WI38 (cell line): ENCODE measurements around the gene CKAP2L.

Experiments used
- H3K4me3 ChIP-seq: 2 replicates; pipeline ENCODE4 v1.5.1; 2011; ENCODE audit warnings: low read depth, mild to moderate bottlenecking, control low read depth, low read length
- TF ChIP-seq, protein P1 (sequence below): IDR thresholded peaks from 2 replicates; pipeline ENCODE4 v1.5.1; 2012; ENCODE audit warnings: low read depth, mild to moderate bottlenecking, control low read depth, low read length

Gene CKAP2L

DNA sequence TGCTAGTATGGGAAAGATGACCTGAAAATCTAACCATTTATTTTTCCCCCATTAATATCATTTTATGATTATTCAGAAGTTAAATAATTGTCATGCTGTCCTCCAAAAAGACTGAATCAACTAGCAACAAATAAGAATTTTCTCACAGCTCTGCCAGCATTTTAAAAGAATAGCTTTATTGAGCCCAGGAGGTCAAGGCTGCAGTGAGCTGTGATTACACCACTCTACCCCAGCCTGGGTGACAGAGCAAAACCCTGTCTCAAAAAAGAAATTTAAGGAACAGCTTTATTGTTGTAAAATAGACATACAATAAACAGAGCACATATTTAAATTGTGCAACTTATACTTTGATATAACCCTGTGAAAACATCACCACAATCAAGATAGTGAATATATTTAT, 44.7 kb upstream of the CKAP2L start:
- H3K4me3 ChIP-seq: no peak overlapping the region
- TF ChIP-seq, protein P1, sequence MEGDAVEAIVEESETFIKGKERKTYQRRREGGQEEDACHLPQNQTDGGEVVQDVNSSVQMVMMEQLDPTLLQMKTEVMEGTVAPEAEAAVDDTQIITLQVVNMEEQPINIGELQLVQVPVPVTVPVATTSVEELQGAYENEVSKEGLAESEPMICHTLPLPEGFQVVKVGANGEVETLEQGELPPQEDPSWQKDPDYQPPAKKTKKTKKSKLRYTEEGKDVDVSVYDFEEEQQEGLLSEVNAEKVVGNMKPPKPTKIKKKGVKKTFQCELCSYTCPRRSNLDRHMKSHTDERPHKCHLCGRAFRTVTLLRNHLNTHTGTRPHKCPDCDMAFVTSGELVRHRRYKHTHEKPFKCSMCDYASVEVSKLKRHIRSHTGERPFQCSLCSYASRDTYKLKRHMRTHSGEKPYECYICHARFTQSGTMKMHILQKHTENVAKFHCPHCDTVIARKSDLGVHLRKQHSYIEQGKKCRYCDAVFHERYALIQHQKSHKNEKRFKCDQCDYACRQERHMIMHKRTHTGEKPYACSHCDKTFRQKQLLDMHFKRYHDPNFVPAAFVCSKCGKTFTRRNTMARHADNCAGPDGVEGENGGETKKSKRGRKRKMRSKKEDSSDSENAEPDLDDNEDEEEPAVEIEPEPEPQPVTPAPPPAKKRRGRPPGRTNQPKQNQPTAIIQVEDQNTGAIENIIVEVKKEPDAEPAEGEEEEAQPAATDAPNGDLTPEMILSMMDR: no peak

DNA sequence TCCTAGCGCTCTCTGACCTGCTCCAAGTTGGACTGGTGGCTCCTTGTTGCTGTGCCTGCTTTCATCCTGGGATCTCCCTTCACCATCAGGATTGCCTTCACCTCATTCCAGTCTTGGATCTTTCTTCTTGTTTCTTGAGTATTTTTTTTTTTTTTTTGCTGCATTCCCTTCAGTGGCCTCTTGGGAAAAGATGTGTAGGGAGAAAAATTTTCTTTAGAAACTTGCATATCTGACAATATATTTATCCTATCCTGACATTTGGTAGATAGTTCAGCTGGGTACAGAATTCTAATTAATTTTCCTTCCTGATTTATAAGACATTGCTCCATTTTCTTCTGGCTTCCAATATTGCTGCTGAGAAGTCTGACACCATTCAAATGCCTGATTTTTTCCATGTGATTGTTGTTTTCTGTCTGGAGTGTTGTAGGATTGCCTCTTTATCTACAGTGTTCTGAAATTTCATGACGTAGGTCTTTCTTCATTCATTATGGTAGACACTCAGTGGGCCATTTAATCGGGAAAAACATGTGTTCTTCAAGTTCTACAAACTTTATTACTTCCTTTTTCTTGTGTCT, 42.9 kb upstream of the CKAP2L start:
- TF ChIP-seq, protein P1: no peak
- no peak overlapping the region for H3K4me3 ChIP-seq

DNA sequence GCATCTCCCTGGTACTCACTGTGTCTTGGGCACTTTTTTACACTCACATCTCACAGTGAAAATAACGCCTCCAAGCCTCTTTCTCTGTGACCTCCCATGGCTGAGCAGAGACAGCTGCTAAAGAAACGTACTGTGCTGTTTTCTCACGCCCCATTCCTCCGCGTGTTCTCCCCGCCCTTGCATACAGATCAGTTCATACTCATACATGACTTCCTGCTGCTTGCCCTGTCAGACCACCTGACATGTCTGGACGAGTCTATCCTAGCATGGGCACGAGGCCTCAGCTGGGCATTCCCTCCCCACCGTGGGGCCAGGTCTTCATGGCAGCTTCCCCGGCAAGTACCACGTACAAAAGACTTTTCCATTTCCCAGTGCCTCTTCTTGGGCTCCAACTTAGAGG, 41.1 kb upstream of the CKAP2L start:
- TF ChIP-seq, protein P1: no peak
- no peak overlapping the region for H3K4me3 ChIP-seq

DNA sequence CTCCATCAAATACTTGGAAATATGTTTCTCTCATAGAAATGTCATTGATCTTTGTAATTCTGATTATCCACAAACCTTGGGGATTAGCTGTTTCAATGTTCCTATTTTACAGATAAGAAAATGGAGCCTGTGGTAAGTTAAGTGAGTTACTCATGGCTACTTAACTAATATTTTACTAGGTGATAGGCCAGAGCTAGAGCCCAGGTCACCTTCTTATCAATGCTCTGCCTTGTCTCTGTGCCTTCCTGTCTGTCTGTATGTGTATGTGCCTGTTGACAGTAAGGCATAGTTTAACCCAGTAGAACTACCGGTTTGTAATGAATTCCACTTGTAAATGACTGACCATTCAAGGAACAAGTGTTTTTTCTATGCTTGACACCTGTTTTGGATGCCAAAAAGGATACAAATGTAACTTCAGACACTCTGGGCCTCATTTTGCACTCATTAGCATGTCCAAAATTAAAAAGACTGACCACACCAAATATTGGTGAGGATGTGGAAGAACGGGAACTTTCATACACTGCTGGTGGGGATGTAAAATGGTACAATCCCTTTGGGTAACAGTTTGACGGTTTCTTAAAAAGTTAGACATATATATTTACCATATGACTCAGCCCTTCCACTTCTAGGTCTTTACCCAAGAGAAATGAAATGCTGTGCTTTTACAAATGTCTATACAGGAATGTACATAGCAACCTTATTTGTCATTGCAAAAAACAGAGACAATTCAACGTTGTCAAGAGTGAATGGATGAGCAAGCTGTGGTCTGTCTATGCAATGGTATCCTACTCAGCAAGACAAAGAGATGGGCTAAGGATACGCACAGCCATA, 39.5 kb upstream of the CKAP2L start:
- TF ChIP-seq, protein P1: no peak
- no peak overlapping the region for H3K4me3 ChIP-seq

DNA sequence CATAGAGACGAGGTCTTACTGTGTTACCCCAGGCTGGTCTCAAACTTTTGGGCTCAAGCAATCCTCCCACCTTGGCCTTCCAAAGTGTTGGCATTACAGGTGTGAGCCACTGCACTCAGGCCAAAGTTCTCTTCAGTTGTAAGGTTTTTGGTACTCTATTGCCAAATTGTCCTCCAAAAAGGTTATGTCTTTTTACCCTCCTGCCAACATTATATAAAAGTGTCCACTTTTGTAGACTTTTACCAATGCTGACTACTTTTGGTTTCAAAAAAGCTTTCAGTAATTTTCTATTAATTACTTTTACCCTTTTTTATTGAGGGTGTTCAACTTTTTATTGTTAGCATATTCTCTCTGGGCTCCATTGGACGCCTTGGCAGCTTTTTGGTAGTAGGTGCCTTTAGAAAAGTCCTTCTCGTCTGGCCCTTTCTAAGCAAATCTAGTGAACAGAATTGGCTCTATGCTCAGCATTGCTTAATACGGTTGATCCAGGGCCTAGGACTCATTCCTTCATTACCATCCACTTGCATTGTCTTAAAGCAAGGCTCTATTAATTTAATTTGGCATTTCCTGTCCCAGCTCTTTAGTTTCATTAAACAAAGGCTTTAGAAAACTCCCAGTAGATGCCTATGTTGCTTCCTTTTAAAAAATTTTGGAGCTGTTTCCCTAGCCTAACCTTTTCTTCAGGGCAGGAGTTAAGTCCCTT, 36.6 kb upstream of the CKAP2L start:
- no peak overlapping the region for H3K4me3 ChIP-seq
- TF ChIP-seq, protein P1: no peak

DNA sequence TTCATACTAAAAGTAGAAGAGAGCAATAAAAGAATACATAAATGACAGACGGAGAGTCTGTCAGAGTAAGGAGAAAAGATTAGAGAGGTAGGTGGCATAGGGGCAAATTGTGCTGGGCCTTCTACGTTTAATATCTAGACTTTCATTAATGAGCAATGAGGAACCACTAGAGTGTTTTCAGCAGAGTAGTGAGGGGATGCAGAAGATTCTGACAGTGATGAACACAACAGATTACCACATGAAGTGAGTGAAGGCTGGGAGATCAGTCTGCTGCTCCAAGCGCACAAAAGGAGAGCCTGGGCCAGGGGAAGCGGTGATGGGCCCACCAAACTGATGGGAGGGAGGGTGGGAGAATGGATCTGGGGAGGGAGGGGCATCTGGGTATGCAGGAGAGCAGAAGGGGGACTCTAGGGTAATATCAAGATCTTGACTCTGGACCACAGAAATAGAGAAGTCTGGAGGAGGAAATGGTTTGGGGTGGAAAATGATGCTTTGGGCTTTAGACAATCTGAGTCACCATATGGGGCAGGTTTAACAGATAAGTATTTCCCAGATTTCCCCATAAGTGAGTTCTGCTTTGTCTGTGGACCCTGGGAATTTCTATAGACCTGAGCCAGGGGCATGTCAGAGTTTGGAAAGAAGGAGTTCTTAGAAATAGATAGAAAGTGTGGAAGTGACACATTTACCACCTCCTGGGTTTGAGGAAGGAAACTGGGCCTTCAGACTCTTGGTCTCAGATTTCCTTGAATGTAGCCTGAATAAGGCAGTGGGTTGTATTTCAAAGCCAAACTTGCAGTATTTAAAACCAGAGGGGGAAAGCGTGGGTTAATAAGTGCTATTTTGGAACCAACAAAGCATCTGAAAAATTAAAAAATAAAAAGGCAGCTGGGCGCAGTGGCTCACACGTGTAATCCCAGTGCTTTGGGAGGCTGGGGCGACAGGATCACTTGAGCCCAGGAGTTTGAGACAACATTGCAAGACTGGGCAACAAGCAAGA, 34.9 kb upstream of the CKAP2L start:
- H3K4me3 ChIP-seq: no peak overlapping the region
- TF ChIP-seq, protein P1: no peak
